Loucy (cell line): ENCODE measurements around the gene HUS1.

Source experiments
- CTCF ChIP-seq: fragments of 200-600 bp; sonication (generic); conservative IDR thresholded peaks from 2 replicates; pipeline ENCODE4 v1.5.1; 2014; ENCODE audit warnings: mild to moderate bottlenecking, antibody characterized with exemption, low read length
- EZH2phosphoT487 ChIP-seq: fragments of 200-600 bp; IDR thresholded peaks from 2 replicates; pipeline ENCODE4 v1.6.1; 2018; ENCODE audit warnings: antibody characterized with exemption, mild to moderate bottlenecking, moderate library complexity, borderline replicate concordance

- TF ChIP-seq CTCF: no peak
- TF ChIP-seq EZH2phosphoT487: no peak
Measured at GRCh38 chr7:47933215-47933614, 46.2 kb downstream of the HUS1 start.
